ENCODE measurements around the gene APLP1. TPM values are rescaled to one million over a fixed set of nuclear protein-coding genes. Genes with fewer than 3 reads are reported as not detected.

The APLP1 gene
- total and polyA plus RNA-seq, 4 donors, result 0.08 to 0.51 (median 0.16) TPM; not detected in 1

GRCh38 chr19:35870798-35871197, 2.4 kb downstream of the APLP1 start:
- no peak for DNase-seq (ENCODE audit: low spot score)
- no peak overlapping the region for H3K4me3 ChIP-seq (ENCODE audit: low read depth in 1 of 3, low read length in 3 of 3)
- H3K9me3 ChIP-seq (ENCODE audit: control insufficient read depth in 4 of 4, low read length in 3 of 4), result no peaks in the 10 kb centered on the region
- no peak for TF ChIP-seq SP1 (IDR thresholded peaks at IDR 0.05)
- TF ChIP-seq FOXA2 (IDR thresholded peaks at IDR 0.05), result no peak
- TF ChIP-seq GABPA (IDR thresholded peaks at IDR 0.05 in 1 of 2, conservative IDR thresholded peaks at IDR 0.05 in 1 of 2), result no peak
- no peak for TF ChIP-seq HNF4G (IDR thresholded peaks at IDR 0.05)
- TF ChIP-seq TAF1 (conservative IDR thresholded peaks at IDR 0.05), result no peak
- no peak for TF ChIP-seq EGR1 (IDR thresholded peaks at IDR 0.05; ENCODE audit: low read depth in 2 of 2)
- TF ChIP-seq MAX (IDR thresholded peaks at IDR 0.05), result no peak
- TF ChIP-seq ZBTB33 (IDR thresholded peaks at IDR 0.05), result no peak
- TF ChIP-seq RXRA (IDR thresholded peaks at IDR 0.05), result no peak
- no peak for TF ChIP-seq FOXA1 (IDR thresholded peaks at IDR 0.05)
- TF ChIP-seq RAD21 (IDR thresholded peaks at IDR 0.05), result no peak
- WGBS, result 69% methylated on average over 12 of the region's 12 CpGs
- no peak overlapping the region for H3K9ac ChIP-seq (ENCODE audit: low read depth in 1 of 2, low read length in 2 of 2)
- peaks cover 3 to 17% (median 10%) of the 10 kb centered on the region in 4 donors for H3K4me1 ChIP-seq (ENCODE audit: control insufficient read depth in 4 of 4, insufficient read depth in 4 of 4, low read length in 3 of 4)
- H3K36me3 ChIP-seq (ENCODE audit: control insufficient read depth in 4 of 4, insufficient read depth in 3 of 4, low read depth in 1 of 4, low read length in 3 of 4), result no peaks in the 10 kb centered on the region
- H3K27ac ChIP-seq (ENCODE audit: low read depth in 1 of 2, low read length in 2 of 2), result no peak overlapping the region
- peaks cover 0 to 3% (median 2%) of the 10 kb centered on the region in 4 donors for H3K27me3 ChIP-seq (ENCODE audit: control insufficient read depth in 4 of 4, insufficient read depth in 4 of 4, low read length in 3 of 4)

GRCh38 chr19:35871611-35872010, 3.2 kb downstream of the APLP1 start:
- Histone ChIP-seq H3K9me3 (ENCODE audit: control insufficient read depth in 4 of 4, low read length in 3 of 4) (no peaks in the 10 kb centered on the region), H3K27ac (ENCODE audit: low read depth in 1 of 2, low read length in 2 of 2) (no peak overlapping the region), H3K4me3 (ENCODE audit: low read depth in 1 of 3, low read length in 3 of 3) (no peak overlapping the region), H3K9ac (ENCODE audit: low read depth in 1 of 2, low read length in 2 of 2) (no peak overlapping the region), H3K27me3 (ENCODE audit: control insufficient read depth in 4 of 4, insufficient read depth in 4 of 4, low read length in 3 of 4) (peaks cover 0 to 3% (median 2%) of the 10 kb centered on the region in 4 donors), H3K36me3 (ENCODE audit: control insufficient read depth in 4 of 4, insufficient read depth in 3 of 4, low read depth in 1 of 4, low read length in 3 of 4) (no peaks in the 10 kb centered on the region), H3K4me1 (ENCODE audit: control insufficient read depth in 4 of 4, insufficient read depth in 4 of 4, low read length in 3 of 4) (peaks cover 3 to 17% (median 10%) of the 10 kb centered on the region in 4 donors)
- TF ChIP-seq MAX (IDR thresholded peaks at IDR 0.05) (no peak), ATF3 (IDR thresholded peaks at IDR 0.05) (no peak), TAF1 (conservative IDR thresholded peaks at IDR 0.05) (no peak), RXRA (IDR thresholded peaks at IDR 0.05) (no peak), NR2F2 (IDR thresholded peaks at IDR 0.05) (no peak), CTCF (IDR thresholded peaks at IDR 0.05; ENCODE audit: low read depth, low read length, missing input control) (no peak), HNF4G (IDR thresholded peaks at IDR 0.05) (no peak), SP1 (IDR thresholded peaks at IDR 0.05) (no peak), FOXA2 (IDR thresholded peaks at IDR 0.05) (no peak), JUND (IDR thresholded peaks at IDR 0.05) (no peak), FOXA1 (IDR thresholded peaks at IDR 0.05) (no peak), ZBTB33 (IDR thresholded peaks at IDR 0.05) (no peak), EGR1 (IDR thresholded peaks at IDR 0.05; ENCODE audit: low read depth in 2 of 2) (no peak)
- 78% methylated on average over 12 of the region's 12 CpGs for WGBS
- no peak for DNase-seq (ENCODE audit: low spot score)

All from liver (tissue), 9 donors.